Measurements from ENCODE around the gene C11orf52.

C11orf52 gene

DNA sequence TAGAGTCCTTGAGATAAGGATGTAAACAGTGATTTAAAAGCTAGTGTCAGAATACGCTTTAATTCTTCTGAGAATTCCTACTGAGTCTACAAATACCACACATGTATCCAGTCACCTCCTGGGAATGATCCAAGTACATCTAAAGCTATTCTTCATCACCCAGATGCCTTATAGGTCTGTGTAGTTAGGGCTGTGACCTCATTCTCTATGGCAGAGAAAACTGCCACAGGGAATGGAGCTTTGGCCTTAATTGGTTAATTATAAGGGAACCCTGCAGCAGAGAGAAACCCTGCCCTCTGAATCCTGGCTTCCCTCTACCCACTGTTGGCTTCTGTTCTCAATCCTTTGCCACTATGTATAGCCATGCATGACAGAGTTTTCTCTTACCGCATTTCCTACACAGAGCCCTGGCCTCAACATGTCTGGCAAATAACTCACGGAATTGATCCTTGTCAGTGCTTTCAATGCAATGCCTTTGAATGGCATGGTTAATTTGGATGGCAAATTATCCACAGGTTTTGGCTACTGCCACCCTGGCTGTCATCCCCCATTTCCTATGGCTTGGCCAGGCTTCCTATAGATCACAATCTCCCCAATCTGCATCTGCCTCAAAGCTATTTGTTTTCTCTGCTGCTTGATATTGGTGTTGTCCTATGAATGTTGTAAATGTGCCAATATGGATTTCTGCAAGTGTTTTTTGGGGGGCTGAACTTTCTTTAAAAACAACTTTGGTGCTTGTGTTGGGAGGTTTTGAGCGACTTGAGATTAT is 21.3 kb downstream of the C11orf52 start:
- no peak for DNase-seq (ENCODE audit: low spot score)

DNA sequence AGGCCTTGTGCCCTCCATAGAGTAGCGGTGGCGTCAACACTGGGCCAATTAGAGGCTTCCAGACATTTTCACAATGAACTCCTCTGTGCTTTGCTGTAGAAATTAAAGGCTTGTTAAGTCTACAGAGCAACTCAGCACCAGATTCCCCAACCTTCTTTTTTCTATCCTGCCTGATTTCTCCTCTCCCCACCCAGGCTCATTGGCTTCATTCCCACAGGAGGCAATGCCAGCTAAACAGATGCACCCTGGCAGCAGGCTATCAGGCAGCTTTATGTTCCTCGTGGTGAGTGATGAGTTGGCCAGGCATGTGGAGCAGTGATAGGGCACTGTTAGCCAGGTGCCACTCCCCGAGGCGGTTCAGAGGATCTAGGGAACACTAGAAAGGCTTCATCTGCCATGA is 23.2 kb downstream of the C11orf52 start:
- no peak for DNase-seq (ENCODE audit: low spot score)

DNA sequence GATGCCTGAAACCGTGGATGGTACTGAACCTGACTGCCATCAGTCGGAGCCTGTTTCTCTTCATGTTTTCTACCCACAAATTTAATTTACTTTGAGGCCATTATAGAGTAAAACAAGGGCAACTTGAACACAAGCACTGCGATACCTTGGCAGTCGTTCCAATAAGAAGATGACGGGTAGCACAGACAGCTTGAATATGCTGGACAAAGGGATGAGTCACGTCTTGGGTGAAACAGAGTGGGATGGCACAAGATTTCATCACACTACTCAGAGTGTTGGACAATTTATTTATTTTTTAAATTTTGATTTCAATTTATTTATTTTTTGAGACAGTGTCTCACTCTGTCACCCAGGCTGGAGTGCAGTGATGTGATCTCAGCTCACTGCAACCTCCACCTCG is 24.1 kb downstream of the C11orf52 start:
- DNase-seq (ENCODE audit: low spot score) = no peak

DNA sequence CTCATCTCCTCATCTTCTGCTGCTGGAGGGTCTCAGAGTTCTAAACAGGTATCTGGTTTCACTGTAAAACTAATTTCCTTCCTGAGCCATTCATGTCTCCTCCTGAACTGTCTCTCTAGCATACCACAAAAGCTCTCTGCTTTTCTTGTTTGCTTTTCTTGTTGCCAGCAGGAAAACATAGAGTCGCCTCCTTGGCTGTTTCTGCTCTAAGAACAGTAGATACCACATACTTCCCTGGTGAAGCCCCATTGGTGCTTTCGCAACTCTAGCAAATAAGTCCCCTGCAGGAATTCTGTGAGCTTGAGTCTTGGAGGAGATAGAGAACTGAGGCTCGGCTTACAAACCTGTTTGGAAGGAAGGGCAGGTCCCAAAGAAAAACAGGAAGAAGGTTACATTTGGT is 25.4 kb downstream of the C11orf52 start:
- no peak for DNase-seq (ENCODE audit: low spot score)

DNA sequence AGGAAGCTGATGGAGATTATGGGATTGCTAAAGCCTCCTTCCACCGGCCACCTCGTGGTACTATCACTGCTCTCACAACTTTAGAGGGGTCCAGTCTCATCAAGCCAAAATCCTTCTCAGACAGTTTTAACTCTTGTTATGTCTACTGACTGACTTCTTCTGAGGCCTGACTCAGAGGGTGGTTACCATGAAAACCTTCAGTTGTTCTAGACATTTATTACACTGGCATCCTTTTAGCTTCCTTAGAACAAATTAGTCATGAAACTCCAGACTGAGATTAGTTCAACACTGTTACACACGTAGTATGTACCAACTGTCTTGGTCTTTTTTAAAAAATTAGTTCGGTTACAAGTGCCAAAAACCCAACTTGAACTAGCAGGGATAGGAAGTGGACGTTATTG is 25.9 kb downstream of the C11orf52 start:
- no peak for DNase-seq (ENCODE audit: low spot score)

DNA sequence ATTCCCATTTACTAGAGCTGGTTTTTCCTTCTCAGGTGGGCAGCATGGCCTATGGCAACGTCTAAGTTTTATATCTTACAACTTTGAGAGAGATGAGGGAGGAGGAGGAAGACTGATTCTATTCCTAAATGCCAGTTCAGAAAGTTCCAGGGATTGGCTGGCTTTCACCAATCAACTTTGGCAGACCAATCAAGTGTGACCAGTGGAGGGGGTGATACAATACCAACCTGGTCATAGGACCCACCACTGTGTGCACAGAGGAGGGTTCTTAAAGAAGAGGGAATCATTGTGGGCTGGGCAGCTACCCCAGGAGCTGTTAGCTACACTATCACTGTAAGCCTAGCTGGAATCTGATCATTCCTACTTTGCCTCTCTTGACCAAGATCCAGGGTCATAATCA is 26.5 kb downstream of the C11orf52 start:
- DNase-seq (ENCODE audit: low spot score) = no peak

DNA sequence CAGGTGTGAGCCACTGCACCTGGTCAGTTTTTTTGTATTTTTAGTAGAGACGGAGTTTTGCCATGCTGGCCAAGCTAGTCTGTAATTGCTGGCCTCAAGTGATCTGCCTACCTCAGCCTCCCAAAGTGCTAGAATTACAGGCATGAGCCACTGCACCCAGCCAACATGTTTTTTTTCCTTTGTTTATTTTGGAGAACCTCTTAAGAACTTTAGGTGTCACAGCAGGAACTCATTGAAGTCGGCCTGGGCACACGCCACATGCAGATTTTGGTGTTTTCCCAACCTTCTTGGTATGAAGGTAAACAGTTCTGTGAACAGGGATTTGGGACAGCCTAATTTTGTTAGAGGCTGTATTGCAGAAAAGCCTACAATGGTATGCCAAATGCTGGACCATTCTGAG is 27.8 kb downstream of the C11orf52 start:
- no peak for DNase-seq (ENCODE audit: low spot score)

DNA sequence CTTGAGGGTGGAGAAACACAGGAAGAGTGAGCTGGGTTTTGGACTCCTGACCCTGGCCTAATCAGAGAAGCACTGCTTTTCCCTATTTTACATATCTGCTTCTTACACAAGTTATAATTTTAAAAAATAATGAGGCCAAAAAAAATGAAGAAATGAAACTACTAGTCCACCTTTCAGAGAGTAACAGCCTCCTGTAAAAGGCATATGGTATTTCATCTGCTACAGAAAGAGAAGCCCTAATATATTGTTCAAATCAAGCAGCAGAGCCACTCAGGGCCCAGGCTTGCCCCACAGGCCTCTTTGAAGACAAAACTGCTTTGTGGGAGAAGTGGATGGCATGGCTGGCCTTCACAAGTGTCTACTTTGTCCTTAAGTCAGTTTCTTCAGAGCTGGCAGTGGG is 28.4 kb downstream of the C11orf52 start:
- no peak for DNase-seq (ENCODE audit: low spot score)

DNA sequence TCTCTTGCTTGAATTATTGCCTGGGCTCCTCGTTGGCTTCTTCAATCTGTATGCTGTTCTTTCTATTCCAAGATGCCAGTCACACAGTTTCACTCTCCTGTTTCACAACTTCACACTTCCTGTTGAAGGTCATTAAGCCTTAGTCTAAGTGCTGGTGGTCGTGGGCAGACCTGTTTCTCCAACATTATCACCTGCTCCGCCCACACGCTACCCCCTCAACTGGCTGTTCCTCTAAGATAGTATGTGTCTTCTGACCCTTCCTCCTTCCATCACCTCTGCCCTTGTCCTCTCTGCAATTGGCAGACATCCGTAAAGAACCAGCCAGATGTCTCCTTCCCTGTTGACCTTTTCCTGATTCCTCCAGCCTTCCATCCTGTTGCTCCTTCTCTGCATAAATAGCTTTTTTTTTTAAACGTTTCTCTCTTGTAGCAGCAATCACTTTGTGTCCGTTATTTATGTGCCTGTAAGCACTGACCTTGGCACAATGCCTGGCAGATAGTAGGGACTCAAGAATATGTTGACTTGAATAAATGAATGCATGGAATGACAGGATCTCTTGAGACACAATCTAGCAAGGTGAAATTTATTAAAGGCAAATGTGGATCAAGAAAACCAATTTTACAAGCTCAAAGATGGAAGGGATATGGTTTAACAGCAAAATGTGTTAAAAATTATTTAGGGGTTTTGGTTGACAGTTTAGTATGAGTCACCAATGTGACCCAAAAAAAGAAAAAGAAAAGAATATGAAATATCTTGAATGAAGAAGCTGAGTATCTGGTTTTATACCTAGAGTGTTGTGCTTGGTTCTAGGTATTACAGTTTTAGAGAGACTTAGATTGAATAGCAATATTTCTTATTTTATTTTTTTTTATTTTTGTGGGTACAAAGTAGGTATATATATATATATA is 31.1 kb downstream of the C11orf52 start:
- no peak for DNase-seq (ENCODE audit: low spot score)

DNA sequence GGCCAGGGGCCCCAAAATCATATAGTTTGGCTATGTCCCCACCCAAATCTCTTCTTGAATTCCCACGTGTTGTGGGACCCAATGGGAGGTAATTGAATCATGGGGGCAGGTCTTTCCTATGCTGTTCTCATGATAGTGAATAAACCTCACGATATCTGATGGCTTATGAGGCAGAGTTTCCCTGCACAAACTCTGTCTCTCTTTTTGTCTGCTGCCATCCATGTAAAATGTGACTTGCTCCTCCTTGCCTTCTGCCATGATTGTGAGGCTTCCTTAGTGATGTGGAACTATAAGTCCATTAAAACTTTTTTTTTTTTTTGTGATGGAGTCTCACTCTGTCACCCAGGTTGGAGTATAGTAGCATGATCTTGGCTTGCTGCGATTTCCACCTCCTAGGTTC is 32.9 kb downstream of the C11orf52 start:
- no peak for DNase-seq (ENCODE audit: low spot score)

DNA sequence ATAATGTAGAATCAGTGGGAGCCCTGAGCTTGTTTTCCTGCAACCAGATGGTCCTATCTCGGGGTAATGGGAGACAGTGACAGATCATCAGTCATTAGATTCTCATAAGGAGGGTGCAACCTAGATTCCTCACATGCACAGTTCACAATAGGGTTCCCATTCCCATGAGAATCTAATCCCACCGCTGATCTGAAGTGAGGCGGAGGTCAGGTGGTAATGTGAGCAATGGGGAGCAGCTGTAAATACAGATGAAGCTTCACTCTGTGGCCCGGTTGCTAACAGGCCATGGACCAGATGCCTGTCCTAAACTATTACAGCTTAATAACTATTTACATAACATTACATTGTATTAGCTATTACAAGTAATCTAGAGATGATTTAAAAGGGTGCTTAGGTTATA is 35.4 kb downstream of the C11orf52 start:
- no peak for DNase-seq (ENCODE audit: low spot score)

DNA sequence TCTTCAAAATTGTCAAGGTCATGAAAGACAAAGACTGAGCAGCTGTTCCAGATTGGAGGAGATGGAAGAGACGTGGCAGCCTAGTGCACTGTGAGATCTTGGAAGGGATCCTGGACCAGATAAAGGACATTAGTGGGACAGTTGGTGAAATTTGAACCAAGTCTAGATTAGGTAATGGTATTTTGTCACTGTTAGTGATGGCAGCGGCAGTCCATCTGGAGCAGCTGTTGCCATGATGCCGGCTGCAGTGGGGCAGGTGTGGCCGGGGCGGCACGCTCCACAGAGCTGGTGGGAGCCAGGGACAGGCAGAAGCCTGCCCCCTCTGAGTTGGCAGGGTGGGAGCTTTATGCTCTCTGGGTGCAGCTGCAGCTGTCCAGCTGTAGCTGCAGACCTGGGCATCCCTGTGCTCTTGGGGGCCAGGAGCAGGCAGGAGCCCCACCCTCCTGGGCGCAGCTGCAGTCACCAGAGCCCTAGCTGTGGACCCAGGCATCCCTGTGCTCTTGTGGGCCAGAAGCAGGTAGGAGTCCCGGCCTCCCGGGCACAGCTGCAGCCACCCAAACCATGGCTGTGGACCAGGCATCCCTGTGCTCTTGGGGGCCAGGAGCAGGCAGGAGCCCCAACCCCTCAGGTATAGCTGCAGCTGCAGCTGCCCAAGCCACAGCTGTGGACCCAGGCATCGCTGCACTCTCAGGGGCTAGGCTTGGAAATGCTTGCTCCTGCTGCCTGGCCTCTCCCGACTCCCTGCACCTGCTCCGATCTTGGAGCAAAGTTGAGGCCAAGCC is 39.1 kb downstream of the C11orf52 start:
- DNase-seq (ENCODE audit: low spot score) = no peak

DNA sequence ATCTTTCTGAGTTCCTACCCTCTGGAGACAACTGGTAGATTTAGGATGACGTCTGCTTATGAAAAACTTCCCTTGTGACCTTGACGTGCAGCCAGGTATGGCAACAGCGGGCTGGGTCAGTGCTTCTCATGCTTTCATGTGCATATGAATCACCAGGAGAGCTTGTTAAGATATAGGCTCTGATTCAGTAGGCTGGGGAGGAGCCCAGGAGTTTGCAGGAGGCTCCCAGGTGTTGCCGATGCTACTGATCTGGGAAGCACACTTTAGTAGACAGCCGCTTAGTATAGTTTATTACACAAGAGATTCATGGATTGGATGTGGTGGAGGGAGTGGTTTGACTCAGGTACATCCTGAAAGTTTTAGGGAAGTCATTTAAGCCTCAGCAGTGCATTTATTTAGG is 42.2 kb downstream of the C11orf52 start:
- DNase-seq (ENCODE audit: low spot score) = no peak

DNA sequence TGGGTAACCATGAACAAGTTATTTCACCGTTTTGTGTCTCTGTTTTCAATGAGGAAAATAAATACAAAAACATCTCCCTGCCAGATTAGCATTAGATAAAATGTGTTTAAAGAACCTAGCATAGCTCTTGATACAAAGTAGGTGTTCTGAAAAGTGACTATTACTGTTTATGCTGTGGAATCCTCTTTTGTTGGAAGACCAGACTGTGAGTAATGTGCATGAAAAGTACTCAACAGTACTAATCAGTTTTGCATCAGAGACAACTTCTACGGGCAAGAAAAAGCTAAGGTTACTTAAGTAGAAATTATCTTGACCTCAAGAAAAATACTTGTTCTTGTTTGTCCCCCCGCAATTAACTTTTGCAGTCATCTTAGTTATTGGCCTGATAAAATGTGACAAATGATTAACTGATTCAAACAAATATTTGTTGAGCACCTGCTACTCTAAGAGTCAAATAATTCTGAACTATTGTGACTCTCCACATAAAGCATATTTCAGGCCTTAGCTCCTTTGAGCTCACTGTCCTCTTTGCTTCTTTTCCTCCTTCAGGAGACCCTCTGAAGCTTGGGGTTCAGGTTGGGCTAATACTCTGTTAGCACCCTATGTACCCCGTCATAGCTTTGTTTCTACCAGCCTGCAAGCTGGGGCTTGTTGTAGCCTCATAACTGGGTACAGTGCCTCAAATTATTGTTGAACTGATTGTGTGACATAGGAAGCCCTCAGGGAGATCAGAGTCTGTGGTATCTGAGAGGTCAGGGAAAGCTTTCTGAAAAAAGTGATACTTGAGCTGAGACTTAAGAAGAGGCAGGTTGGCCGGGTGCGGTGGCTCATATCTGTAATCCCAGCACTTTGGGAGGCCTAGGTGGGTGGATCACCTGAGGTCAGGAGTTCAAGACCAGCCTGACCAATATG is 42.9 kb downstream of the C11orf52 start:
- no peak for DNase-seq (ENCODE audit: low spot score)

DNA sequence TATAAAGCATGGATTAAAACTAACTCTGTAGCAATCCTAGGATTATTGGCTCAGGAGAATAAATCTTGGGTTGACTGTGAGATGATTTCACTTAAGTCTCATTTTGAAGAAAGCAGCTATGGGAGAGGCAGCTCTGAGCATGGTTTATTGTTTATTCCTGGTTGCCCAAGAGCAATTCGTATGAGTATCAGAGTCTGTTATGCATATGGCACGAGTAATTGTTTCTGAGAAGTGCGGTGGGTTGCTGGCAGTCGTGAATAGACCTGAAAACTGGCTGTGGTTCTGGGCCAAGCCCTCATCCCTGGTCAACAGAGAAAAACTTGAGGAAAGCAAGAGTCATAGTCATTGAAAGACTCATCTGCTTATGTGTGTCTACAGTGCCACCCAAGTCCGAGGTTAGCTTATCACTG is 45.2 kb downstream of the C11orf52 start:
- no peak for DNase-seq (ENCODE audit: low spot score)

DNA sequence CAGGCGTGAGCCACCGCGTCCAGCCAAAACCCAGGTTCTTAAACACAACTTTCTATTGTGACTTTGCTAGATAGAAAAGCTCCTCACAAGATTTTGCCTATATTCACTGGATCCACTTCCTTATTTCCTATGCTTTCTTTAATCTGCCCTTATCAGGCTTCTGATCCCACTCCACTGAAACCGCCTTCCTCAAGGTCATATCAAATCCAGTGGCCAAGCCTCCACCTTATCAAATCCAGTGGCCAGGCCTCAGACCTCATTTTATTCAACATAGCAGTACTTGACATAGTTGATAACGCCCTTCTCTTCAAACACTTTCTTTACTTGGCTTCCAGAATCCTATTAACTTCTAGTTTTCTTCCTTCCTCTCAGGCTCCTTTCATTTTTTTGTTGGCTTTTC is 48.0 kb downstream of the C11orf52 start:
- DNase-seq (ENCODE audit: low spot score) = no peak

DNA sequence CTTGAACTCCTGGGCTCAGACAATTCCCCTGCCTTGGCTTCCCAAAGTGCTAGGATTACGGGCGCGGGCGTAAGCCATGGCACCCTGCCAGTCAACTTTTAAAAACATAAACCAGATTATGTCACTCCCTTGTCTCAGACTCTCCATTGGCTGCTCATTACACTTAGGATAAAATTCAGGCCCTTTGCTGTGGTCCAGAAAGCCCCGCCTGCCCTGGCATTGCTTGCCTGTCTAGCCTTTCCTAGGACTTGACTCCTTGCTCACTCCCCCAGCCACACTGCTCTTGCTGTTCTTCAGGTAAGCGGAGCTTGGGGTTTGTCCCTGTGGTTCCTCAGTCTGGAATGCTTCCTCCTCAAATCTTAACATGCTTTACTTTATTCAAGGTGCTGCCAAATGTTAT is 48.9 kb downstream of the C11orf52 start:
- DNase-seq (ENCODE audit: low spot score) = no peak

DNA sequence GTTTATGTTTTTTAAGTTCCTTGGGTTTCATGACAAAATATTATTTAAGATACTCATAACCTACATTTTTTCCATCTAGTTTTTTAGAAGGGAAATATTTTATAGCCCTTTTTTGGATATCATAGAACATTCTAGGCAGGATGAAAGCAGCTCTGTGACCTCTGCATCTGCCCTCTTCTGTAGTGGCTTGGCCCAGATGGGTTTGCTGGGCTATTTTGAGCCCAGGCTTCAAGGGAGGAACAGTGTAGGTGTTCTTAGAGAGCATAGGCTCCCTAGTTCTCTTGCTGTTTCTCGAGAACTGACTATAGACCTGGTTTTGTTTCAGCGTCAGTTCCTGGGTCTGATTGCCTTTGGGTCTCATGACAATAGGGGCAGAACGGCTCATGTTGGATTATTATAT is 50.6 kb downstream of the C11orf52 start:
- DNase-seq (ENCODE audit: low spot score) = no peak

DNA sequence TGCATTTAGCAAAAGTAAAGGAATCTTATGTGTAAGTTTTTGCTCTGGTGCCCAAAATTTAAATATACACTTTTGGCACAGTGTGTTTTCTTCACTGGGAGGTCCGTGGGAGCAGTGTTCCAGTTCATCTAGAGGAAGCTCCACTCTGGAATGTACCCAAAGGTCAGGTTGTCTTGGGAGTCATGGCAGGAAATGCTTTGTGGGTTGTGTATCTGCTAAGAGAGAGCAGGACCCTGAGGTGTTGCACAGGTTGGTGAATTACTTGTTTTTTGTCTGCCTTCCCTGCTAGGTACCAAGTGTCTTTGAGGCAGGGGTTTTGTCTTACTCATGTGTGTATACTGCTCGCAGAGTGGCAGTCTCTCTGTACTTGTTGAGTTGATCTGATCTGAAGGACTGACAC is 55.7 kb downstream of the C11orf52 start:
- no peak for DNase-seq (ENCODE audit: low spot score)

DNA sequence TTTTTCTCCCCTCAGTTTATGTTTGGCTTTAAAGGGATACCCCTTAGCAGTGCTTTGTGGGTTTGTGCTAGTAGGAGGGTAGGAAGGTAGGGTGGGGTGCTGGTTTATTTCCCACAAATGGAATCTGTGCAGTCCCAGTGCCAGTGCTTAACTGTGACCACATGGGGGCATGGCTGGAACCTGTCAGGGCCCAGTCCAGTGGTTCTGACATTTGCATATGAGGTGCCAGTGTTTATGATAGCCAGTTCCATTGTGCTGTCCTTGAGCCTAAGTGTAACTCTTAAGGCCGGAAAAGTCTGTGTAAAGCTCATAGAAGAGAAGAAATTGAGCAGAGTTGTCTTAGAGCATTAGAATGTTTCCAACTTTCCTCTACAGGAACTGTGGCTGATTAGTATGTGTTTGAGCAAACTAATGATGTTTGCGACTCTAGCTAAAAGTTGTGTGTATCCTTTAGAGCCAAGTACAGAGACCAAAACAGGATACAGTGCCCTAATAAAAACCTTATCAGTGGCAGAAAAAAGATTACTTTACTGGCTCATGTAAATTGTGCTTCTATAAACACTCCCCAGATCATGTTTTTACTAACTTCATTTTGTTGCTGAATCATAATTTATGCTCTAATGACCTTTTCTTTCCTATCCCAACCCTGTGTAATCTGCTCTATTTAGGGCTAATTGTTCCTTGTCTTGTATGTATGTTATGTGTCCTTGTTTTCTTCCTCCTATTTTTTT is 56.5 kb downstream of the C11orf52 start:
- DNase-seq (ENCODE audit: low spot score) = peak; percentile 20
